Heart left ventricle (tissue), 16 donors: ENCODE results near the gene HTR7. TPM values are rescaled to one million over a fixed set of nuclear protein-coding genes. Genes with fewer than 3 reads are reported as not detected.

Experiments used
- ATAC-seq, 4 donors: fragments of 200-7000 bp; cut with Tn5 transposase; one replicate each; pipeline ENCODE4 v1.9.1; 2020 to 2022; ENCODE audit warnings: moderate library complexity in 4 of 4, mild to moderate bottlenecking in 3 of 4, moderate number of reproducible peaks in 1 of 4
- DNase-seq, 5 donors: peaks; one replicate each; pipeline ENCODE4 v3.0.0-alpha.2; 2020
- H3K27ac ChIP-seq, 12 donors: fragments of 200-600 bp; sonication (generic) in 4 of 12; one replicate each; pipeline versions ENCODE4 v1.5.0 to v1.8.0; 2016 to 2022; ENCODE audit warnings: mild to moderate bottlenecking in 2 of 12
- H3K27me3 ChIP-seq, 9 donors: fragments of 200-600 bp; sonication (generic) in 2 of 9; one replicate each; pipeline versions ENCODE4 v1.5.1 to v1.8.0; 2016 to 2022; ENCODE audit warnings: mild to moderate bottlenecking in 3 of 9
- H3K36me3 ChIP-seq, 9 donors: fragments of 200-600 bp; sonication (generic) in 2 of 9; one replicate each; pipeline versions ENCODE4 v1.5.0 to v1.8.0; 2018 to 2022; ENCODE audit warnings: mild to moderate bottlenecking in 2 of 9
- H3K4me1 ChIP-seq, 12 donors: fragments of 200-600 bp; sonication (generic) in 4 of 12; one replicate each; pipeline versions ENCODE4 v1.5.0 to v1.8.0; 2016 to 2022; ENCODE audit warnings: mild to moderate bottlenecking in 3 of 12
- H3K4me3 ChIP-seq, 12 donors: fragments of 200-600 bp; sonication (generic) in 4 of 12; one replicate each; pipeline versions ENCODE4 v1.5.0 to v1.8.0; 2017 to 2022; ENCODE audit warnings: mild to moderate bottlenecking in 9 of 12, moderate library complexity in 4 of 12
- H3K9me3 ChIP-seq, 12 donors: fragments of 200-600 bp; sonication (generic) in 4 of 12; one replicate each; pipeline versions ENCODE4 v1.5.0 to v1.8.0; 2016 to 2022; ENCODE audit warnings: mild to moderate bottlenecking in 1 of 12
- POLR2A ChIP-seq, 2 donors: fragments of 450-650 bp; IDR thresholded peaks; one replicate each; pipeline ENCODE4 v1.6.1; 2017; ENCODE audit warnings: antibody characterized with exemption in 2 of 2, mild to moderate bottlenecking in 2 of 2, moderate library complexity in 2 of 2
- WGBS, 4 donors: extraction: QIAGEN DNeasy Blood & Tissue Kit in 2 of 4; methylation state at CpG; one replicate each; pipeline versions ENCODE4 v1.1.5 to v1.1.7; 2013 to 2018; 5-methylcytosine and 5-hydroxymethylcytosine counted together
- intact Hi-C, 10 donors: fragments of 100-400 bp; cut with DNase I; formaldehyde crosslinking; loops; one replicate each; pipeline versions ENCODE4 v1.11.1 to v1.14.2; 2022
- polyA plus RNA-seq, 2 donors: library from polyadenylated mRNA; stranded (reverse); fragments of 200-250 nt; gene quantifications; one replicate each; pipeline ENCODE4 v1.2.3, GENCODE V29; 2013
- total RNA-seq, 9 donors: library from RNA; depleted of rRNA in 2 of 9; stranded (reverse); fragments of >200 nt in 2 of 9; fragmentation: NEBNext Ultra II Directional in 3 of 9; extraction: Animal tissue kit (Norgen Biotek cat#: 25700) in 3 of 9; gene quantifications; one replicate each; pipeline versions ENCODE4 v1.1.0 to v1.2.4, GENCODE V29; 2016 to 2023
- TF ChIP-seq, protein P1 (sequence below), 12 donors: fragments of 200-600 bp; sonication (generic) in 4 of 12; IDR thresholded peaks; one replicate each; pipeline versions ENCODE4 v1.5.0 to v1.8.0; 2018 to 2022; ENCODE audit warnings: antibody characterized with exemption in 12 of 12, mild to moderate bottlenecking in 5 of 12
- donor health status: ischemic (EF 13 %, LVEDD 7.1; RV severe dilation, severe dysfunction).
- donor health status: healthy with polysubstance abuse.
- donor health status: DM: no; HTN: yes; CAD: no.
- donor health status: DM: no; HTN: no; CAD: no.
- donor health status: ischemic (EF 25% LVEDD 6.9; RV normal size, moderate dysfunction).
- donor health status: ischemic (EF 25% LVEDD 5.7; RV mildly dilated, moderate dysfunction).
- donor health status: healthy.
- donor health status: DM: yes; HTN: yes; CAD: no.
- donor health status: ischemic (EF 35%, LVEDD 5.7; RV mildly dilated, moderate dysfunction).
- donor health status: nonischemic (EF 11% LVEDD 7.7; RV severe dilation, severe dysfunction).
- donor health status: DM: yes; HTN: yes; CAD: no.
- donor health status: PGD.
- donor health status: ischemic (EF 29% LVEDD 5.4; RV normal size, mild dysfunction).
- donor health status: nonischemic (EF 23%, LVEDD 6.1; RV moderate dilation, normal function).

The HTR7 gene
- total and polyA plus RNA-seq, 11 donors, result 0.10 to 0.66 (median 0.24) TPM; not detected in 4

DNA sequence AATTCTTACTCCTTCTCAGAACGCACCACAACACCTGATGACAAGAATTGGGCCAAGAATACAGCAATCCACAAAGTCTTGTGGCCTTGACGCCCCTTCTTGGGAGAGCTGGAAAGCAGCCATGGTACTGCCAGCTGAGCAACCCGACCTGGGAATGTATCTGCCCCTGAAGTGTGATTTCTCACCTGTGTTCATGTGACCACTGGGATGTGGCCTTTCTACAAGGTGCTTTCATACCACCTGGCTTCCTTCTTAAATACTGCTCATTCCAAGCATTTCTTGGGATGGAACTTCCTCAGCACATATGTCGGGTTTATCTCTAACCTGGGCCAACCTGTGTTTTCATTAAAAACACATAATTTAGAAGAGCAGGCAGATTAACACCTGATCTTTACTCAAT lies 72.1 kb downstream of the HTR7 start:
- TF ChIP-seq POLR2A (IDR thresholded peaks at IDR 0.05), result no peak
- TF ChIP-seq, protein P1, sequence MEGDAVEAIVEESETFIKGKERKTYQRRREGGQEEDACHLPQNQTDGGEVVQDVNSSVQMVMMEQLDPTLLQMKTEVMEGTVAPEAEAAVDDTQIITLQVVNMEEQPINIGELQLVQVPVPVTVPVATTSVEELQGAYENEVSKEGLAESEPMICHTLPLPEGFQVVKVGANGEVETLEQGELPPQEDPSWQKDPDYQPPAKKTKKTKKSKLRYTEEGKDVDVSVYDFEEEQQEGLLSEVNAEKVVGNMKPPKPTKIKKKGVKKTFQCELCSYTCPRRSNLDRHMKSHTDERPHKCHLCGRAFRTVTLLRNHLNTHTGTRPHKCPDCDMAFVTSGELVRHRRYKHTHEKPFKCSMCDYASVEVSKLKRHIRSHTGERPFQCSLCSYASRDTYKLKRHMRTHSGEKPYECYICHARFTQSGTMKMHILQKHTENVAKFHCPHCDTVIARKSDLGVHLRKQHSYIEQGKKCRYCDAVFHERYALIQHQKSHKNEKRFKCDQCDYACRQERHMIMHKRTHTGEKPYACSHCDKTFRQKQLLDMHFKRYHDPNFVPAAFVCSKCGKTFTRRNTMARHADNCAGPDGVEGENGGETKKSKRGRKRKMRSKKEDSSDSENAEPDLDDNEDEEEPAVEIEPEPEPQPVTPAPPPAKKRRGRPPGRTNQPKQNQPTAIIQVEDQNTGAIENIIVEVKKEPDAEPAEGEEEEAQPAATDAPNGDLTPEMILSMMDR (IDR thresholded peaks at IDR 0.05), result no peak
- intact Hi-C loops, result loop anchor here in 7 of 10 donors (5.0 kb wide), 2 partner anchors 988 to 993 kb away; no protein-coding TSS in a partner anchor
- H3K9me3 ChIP-seq, result no peaks in the 10 kb centered on the region
- WGBS, 4 donors, result 73 to 83% (median 78%) methylated on average over 4 of the region's 4 CpGs
- H3K4me1 ChIP-seq, result peaks cover 0 to 4% (median 0%) of the 10 kb centered on the region in 12 donors
- DNase-seq (no peak), ATAC-seq (no peak)
- H3K36me3 ChIP-seq, result no peaks in the 10 kb centered on the region
- H3K4me3 ChIP-seq, result no peak overlapping the region
- H3K27ac ChIP-seq, result no peak overlapping the region
- peaks cover 0 to 11% (median 0%) of the 10 kb centered on the region in 9 donors for H3K27me3 ChIP-seq

DNA sequence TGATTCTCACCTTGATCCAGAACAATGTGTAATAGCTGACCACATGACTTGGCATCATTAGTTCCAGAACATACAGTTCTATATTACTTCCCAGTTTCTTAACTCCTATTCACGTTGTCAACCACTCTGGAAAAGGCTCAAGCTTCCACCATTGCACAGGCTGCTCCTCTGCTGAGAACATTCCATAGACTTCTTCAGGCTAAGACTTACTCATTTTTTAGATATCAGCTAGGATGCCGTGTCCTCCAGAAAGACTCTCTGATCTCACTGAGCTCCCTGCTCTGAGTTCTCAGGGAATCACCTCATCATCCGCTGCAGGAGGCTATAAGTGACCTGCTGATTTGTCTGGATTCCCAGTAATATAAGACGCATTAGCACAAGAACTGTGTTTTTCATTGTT lies 73.1 kb downstream of the HTR7 start:
- DNase-seq, result no peak
- no peaks in the 10 kb centered on the region for H3K9me3 ChIP-seq
- no peaks in the 10 kb centered on the region for H3K36me3 ChIP-seq
- H3K4me3 ChIP-seq, result no peak overlapping the region
- peaks cover 0 to 4% (median 0%) of the 10 kb centered on the region in 12 donors for H3K4me1 ChIP-seq
- no peak overlapping the region for H3K27ac ChIP-seq
- TF ChIP-seq, protein P1 (IDR thresholded peaks at IDR 0.05), result no peak
- TF ChIP-seq POLR2A (IDR thresholded peaks at IDR 0.05), result no peak
- intact Hi-C loops, result loop anchor here in 8 of 10 donors (5.0 kb wide), 2 partner anchors 987 to 992 kb away; no protein-coding TSS in a partner anchor
- no peak for ATAC-seq
- H3K27me3 ChIP-seq, result peaks cover 0 to 8% (median 0%) of the 10 kb centered on the region in 9 donors
- WGBS, 4 donors, result 63 to 85% (median 82%) methylated on average over 4 of the region's 4 CpGs

DNA sequence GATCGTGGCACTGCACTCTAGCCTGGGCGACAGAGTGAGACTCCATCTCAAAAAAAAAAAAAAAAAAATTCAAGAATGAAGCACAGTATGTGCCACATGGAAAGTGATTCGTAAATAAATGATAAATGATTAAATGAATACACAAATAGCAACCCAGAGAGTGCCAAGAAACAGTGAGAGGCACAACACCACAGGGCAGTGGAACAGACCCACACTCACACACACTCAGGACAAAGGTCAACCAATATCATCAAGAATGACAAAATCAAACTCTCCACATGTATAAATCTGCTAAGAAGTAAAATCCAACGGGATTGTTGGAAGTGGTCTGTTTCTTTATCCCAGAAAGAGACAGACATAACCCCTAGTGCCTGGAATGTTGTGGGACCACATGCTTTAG lies 77.4 kb downstream of the HTR7 start:
- H3K36me3 ChIP-seq, result no peaks in the 10 kb centered on the region
- WGBS, 4 donors, result 78 to 86% (median 83%) methylated on average over 4 of the region's 4 CpGs
- DNase-seq, result no peak
- no peak for ATAC-seq
- intact Hi-C loops, result loop anchor here in 1 of 10 donors (5.0 kb wide), 1 partner anchor 988 kb away; no protein-coding TSS in a partner anchor
- H3K27me3 ChIP-seq, result no peaks in the 10 kb centered on the region
- peaks cover 0 to 5% (median 0%) of the 10 kb centered on the region in 12 donors for H3K4me1 ChIP-seq
- no peak overlapping the region for H3K27ac ChIP-seq
- no peaks in the 10 kb centered on the region for H3K9me3 ChIP-seq
- TF ChIP-seq, protein P1 (IDR thresholded peaks at IDR 0.05), result no peak
- TF ChIP-seq POLR2A (IDR thresholded peaks at IDR 0.05), result no peak
- no peak overlapping the region for H3K4me3 ChIP-seq

DNA sequence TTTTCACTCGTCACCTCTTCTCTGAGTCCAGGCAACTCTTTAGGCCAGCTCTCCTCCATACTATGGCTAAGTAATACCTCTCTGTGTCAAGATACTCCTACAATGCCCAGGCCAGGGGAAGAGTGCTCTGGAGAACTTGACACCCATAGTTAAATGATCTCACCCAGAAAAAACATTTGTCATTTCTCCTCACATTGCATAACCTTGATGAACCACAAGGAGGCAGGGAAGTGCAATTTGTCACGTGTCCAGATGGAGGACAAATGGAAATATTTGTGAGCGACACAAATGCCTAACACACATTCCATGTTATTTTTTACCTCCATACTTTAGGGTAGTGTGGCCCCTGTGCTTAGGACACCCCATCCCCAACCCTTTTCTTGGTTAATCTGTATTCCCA lies 78.3 kb downstream of the HTR7 start:
- Histone ChIP-seq H3K4me3 (no peak overlapping the region), H3K9me3 (no peaks in the 10 kb centered on the region), H3K36me3 (no peaks in the 10 kb centered on the region), H3K27me3 (no peaks in the 10 kb centered on the region), H3K27ac (no peak overlapping the region), H3K4me1 (peaks cover 0 to 5% (median 0%) of the 10 kb centered on the region in 12 donors)
- TF ChIP-seq POLR2A (IDR thresholded peaks at IDR 0.05), result no peak
- TF ChIP-seq, protein P1 (IDR thresholded peaks at IDR 0.05), result no peak
- WGBS, 4 donors, result 67 to 74% (median 69%) methylated on average over 3 of the region's 3 CpGs
- no peak for DNase-seq
- no peak for ATAC-seq
- intact Hi-C loops, result no loop called here
